Esophagus mucosa (tissue), 1 donor: Measurements from ENCODE around the gene VRK3. TPM values are rescaled to one million over a fixed set of nuclear protein-coding genes. Genes with fewer than 3 reads are reported as not detected.
A peak's percentile ranks its signal among the peaks of the same experiment; 100 is the strongest.
"Not testable (repeated sequence)": the region's sequence is repeated elsewhere in the genome, so short reads cannot be mapped to it uniquely, and the experiment has no call there.

Experiments used
- ATAC-seq: fragments of 200-7000 bp; cut with Tn5 transposase; one replicate; pipeline ENCODE4 v1.9.1; 2020
- total RNA-seq: library from RNA; stranded (reverse); gene quantifications from one replicate; pipeline ENCODE4 v1.2.4, GENCODE V29; 2023
- donor health status: DM: yes; HTN: yes; CAD: no.

The VRK3 gene
- total RNA-seq, 1 donor from 2014 or later: 20.3 TPM

DNA sequence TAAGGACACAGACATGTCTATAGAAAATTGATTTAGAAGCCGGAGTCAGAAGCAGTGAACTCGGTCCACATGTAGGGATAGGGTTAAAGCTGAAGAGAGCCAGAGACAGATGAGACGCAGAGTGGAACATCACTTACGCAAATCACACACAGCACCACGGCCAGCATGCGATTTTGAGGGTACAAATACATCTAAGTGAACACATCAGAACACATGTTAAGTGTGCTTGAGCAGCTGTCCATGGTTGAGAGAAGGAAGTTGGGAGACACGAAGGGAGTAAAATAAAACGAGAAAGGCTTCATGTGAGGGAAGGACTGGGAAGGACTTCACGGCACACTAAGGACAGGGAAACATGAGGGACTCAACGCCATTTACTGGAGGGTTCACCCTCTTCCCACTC, 38.8 kb downstream of the VRK3 start:
- ATAC-seq: no peak

DNA sequence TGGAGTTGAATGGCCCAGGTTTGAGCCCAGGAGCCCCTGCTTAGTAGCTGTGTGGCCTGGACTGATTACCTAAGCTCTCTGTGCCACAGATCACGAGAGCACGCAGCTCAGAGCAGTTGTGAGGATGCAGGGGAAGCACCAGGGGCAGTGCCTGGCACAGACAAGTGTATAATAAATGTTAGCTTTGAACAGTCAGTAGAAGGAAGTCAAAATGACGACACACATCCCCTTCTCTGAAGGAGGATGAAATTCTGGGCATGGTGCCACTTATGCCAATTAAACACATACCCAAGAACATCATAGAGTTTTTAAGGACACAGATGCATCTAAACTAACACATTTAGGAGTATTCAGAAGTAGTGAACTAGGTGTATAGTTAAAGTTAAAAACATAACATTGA, 39.3 kb downstream of the VRK3 start:
- ATAC-seq: no peak

DNA sequence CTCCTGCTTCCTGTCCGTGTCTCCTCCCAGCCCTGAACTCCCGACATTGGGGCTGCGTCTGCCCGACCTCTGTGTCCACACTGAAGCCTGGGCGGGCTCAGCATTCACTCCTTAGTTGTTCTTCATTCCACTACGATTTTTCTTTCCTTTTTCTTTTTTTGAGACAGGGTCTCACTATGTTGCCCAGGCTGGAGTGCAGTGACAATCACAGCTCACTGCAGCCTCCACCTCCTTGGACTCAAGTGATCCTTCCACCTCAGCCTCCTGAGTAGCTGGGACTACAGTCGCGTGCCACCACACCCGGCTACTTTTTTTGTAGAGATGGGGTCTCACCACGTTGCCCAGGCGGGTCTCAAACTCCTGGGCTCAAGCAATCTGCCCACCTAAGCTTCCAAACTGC, 40.7 kb downstream of the VRK3 start:
- no peak for ATAC-seq

DNA sequence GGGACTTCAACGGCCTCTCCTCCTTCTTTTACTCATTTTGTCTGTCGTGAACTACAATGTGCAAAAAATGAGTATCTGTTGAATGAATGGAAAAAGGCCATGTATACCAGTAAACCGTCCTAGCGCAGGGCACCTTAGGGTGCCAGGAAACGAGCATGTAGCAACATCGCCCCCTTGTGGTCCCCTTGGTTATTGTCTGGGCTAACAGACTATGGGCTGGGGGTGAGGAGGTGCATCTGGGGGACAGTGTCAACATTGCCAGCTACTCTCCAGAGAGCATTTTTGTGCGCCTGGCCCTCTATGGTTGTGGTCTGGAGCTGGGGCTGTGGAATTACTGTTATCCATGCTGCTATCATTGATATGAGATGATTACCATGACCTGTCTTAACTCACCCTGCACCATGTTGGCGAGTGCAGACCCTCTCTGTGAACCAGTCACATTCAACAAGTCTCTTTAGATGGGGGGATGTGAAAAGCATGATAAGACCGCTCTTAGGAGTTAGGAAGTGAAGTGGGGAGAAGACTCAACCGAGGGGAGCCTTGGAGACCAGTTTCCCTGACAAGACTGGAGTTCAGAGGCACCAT, 41.4 kb downstream of the VRK3 start:
- peak; percentile 52 for ATAC-seq

DNA sequence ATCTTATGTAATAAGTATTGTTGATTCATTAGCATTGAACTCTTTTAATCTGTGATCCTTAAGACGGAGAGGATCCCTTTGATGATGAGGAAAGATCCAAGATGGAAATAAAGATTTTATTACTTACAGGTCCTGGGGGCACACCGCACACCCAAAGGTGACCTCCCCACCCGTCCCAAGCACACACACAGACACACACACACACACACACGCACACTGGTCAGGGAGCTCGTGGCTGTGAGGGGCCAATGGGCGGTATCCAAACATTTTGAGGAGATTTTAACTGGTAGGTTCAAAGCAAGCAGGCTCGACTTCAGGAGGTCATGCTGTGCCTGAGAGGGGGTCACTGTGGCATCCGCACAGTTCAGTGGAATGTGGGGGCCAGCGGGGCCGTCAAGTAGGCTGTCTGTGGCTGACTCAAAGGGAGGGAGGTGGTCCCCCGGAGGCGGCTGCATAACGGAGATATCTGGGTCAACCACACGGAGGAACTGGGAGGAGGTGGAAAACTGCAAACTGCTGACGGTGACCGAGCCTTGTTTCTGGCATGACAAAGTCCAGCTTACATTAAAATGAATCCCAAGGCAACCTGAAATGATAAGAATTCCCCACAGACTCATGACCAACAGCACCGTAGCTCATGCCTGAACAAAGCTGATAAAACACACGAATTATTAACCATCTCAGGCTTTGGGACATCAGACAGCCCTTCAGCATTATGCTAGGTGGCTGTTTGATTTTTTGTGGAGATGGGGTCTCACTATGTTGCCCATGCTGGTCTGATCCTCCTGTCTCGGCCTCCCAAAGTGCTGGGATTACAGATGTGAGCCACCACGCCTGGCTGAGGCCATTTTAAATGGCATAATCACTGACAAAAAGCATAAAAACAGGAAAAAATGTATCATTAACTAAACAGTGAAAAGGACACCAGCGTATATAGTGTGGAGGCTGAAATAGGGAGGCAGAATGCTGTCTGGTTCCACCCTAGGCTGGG, 43.3 kb downstream of the VRK3 start:
- no peak for ATAC-seq

DNA sequence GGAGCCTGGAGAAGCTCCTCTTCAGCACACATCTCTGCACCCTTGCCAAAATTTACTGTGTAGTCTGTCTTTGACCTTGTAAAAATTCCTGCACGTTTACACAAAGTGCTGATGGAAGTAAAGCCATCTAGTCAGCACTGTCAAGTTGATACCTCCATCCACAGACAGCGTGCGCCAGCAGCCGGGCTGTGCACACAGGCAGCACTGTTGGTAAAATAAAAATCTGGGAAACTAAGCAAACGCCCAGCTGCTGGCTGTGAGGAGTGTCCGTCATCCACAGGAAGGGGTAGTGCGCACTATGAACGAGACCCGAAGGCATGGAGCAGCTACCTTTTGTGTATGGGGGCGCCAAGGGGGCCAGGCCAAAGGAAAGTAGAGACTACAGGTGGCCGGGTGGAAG, 46.8 kb downstream of the VRK3 start:
- no peak for ATAC-seq

DNA sequence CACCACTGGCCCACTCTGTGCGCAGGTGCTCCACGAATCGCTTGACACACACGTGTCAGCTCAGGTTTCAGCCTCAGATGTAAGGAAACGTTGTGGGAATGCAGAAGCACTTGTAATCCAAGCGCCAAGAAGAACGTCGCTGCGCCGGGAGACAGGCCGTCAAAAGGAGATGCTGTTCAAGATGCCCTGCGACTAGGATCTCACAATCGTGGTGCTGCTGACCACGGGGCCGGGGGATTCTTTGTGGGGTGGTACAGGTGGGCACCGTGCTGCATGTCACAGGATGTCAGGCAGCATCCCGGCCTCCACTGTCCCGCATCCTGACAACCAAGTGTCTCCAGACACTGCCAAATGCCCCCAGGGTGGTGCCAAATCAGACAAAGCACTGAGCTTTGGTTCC, 47.3 kb downstream of the VRK3 start:
- no peak for ATAC-seq

DNA sequence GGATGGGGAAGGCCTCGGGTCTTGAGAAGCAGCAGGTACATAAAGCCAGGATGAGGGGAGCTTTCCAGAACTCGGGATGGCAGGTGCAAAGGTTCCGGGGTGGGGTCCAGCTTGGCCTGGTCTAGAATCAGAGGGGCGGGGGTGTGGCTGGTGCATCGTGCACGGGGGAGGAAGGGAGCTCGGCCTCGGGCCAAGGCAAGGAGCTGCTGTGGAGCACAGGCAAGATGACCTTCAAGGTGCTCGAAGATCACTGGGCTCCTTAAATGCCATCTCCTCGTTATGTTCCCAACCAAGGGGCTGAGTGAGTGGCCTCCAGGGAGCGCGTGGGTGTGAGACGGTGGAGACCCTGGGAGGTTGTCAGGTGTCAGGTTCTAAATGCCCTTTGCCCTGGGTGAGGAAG, 48.1 kb downstream of the VRK3 start:
- ATAC-seq: no peak

DNA sequence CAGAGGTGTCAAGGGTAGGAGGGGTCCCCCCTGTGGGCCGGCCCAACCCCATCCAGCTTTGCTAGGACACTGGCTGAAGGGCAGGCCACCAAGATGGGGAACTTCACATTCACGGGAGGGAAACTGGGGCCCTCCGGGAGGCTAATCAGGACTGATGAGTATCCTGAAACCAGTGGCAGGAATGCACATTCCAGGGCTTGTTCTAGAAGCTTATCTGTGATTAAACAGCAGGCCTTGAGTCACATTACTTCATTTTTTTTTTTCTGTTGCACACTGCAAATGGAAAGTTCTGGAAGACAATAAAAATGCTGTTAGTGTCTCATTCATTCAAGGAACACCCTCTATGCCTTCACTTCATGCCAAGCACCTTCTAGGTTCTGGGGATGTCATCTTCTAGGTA, 48.7 kb downstream of the VRK3 start:
- ATAC-seq: no peak

DNA sequence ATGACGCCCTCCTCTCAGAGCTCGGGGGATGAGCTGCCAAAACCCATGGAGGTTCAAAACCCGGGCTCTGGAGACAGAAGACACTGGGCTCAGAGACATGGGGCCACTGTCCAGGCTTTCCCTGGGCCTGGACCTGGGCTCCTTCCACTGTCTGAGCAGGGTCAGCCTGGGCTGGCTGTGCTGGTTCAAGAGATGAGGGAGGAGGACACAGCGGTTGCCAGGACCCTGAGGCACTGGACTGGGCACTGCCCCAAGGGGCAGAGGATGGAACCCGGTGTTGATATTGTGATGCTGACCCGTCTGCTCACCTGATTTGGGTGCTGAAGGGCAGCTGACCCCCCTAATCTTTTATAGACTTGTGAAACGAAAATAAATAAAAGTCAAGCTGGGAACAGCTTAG, 50.1 kb downstream of the VRK3 start:
- ATAC-seq: no peak

DNA sequence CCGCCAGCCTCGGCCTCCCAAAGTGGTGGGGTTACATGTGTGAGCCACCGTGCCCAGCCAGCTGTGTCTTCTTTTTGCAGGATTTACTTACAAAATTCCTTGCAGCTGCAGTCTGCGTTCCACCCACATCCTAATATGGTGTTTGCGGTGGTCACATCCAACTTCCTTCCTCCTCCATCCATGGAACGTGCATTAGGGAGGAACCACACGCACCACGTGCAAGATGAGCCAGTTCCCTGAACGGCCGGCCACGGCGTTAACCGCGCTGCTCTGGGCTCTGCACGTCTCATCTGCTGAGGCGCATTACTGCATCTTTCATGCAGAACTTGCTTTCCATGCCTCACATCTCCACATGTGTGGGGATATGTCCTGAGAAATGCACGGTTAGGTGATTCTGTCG, 51.2 kb downstream of the VRK3 start:
- ATAC-seq: no peak

DNA sequence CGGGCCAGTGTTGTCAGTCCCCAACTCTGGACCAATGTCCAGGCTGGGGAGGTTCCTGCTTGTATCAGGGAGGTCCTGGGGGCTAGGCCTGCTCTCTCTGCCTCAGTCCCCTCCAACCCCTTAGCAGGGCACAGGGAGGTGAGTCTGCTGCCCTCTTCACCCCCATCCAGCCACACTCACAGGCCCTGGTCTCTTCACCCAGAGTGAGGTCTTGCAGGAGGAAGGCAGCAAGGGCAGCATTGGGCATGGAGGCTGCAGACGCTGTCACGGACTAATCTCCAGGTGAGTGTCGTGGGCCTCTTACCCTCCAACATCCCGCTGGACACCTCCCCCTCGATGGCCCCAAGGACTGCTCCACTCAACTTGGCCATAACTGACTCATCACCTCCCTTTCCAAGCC, 52.3 kb downstream of the VRK3 start:
- ATAC-seq: no peak

DNA sequence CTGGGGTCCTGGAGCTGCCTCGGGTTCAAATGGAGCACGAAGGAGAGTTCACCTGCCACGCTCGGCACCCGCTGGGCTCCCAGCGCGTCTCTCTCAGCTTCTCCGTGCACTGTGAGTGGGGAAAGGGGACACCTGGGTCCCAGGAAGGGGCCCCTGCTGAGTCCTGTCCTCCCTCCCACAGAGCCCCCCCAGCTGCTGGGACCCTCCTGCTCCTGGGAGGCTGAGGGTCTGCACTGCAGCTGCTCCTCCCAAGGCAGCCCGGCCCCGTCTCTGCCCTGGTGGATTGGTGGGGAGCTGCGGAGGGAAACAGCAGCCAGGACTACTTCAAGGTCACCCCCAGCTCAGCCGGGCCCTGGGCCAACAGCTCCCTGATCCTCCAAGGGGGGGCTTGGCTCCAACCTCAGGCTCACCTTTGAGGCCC, 53.2 kb downstream of the VRK3 start:
- no peak for ATAC-seq

DNA sequence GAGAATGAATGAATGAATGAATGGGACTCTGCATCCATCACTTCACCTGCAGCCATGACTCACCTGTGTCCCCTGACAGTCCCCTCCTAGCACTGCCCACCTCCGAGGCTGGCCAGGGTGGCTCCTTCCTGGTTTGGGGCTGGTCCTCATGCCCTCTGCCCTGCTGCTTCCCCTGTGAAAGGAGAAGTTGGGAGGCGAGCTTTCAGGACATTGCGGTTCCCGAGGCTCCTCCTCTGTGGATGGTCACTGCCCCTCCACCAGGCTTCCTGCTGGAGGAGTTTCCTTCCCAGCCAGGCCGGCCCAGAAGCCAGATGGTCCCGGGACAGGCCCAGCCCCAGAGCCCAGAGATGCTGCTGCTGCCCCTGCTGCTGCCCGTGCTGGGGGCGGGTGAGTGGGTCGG, 55.8 kb downstream of the VRK3 start:
- ATAC-seq: peak; percentile 6

DNA sequence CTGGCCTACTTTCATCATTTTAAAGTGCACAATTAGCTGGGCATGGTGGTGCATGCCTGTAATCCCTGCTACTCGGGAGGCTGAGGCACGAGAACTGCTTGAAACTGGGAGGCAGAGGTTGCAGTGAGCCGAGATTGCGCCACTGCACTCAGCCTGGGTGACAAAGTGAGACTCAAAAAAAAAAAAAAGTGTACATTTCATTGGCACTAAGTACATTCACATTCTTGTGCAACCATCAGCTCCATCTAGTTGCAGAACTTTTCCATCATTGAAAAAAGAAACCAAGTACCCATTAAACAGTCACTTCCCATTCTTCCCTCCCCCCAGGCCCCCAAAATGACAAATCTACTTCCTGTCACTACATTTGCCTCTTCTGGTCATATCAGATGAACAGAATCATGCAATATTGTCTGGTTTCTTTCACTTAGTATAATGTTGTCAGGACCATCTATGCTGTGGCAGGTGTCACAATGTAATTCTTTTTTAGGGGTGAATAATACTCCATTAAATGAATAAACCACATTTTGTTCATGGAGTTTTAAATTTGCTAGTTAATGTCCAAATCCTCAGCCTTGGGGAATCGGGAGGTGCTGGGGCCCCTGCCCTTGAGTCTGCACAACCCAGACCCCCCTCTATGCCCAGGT, 56.8 kb downstream of the VRK3 start:
- ATAC-seq: no peak

DNA sequence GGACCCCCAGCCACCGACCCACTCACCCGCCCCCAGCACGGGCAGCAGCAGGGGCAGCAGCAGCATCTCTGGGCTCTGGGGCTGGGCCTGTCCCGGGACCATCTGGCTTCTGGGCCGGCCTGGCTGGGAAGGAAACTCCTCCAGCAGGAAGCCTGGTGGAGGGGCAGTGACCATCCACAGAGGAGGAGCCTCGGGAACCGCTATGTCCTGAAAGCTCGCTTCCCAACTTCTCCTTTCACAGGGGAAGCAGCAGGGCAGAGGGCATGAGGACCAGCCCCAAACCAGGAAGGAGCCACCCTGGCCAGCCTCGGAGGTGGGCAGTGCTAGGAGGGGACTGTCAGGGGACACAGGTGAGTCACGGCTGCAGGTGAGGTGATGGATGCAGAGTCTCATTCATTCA, 64.2 kb downstream of the VRK3 start, which contains the start of gene SIGLEC11:
TSS of gene SIGLEC11 (minus strand) at position 193 of the 400 bp plus-strand sequence. CDS start at position 102, 91 bp downstream.
- ATAC-seq: not testable (repeated sequence)

DNA sequence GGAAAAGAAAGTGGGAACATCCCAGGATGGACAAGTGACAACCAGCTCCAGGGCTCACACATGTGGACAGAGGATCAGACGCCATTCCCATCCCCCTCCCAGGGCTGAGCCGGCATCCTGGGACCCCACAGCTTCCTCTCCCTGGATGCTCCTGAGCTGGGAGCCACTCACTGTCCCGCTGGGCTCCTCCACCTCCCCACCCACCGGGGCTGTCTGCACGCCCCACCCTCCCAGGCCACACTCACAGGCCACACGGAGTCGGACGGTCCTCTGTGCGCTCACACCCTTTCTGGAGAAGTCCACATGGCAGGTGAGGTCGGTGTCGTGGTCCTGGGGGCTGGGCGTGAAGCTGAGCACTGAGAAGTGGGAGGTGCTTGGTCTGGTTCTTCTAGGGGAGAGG, 65.3 kb downstream of the VRK3 start:
- ATAC-seq: peak; percentile 18

DNA sequence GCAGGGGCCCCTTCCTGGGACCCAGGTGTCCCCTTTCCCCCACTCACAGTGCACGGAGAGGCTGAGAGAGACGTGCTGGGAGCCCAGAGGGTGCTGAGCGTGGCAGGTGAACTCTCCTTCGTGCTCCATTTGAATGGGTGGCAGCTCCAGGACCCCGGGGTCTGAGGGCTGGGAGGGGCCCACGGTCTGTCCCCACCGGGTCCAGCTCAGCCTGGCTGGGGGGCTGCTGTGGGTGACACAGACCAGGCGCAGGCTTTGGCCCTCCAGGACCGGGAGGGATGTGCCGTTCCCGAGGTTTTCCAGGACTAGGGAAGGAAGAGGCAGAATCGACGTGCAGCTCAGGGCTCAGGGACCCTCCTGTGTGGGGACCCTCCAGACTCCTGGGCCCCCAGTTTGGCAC, 66.6 kb downstream of the VRK3 start:
- not testable (repeated sequence) for ATAC-seq

DNA sequence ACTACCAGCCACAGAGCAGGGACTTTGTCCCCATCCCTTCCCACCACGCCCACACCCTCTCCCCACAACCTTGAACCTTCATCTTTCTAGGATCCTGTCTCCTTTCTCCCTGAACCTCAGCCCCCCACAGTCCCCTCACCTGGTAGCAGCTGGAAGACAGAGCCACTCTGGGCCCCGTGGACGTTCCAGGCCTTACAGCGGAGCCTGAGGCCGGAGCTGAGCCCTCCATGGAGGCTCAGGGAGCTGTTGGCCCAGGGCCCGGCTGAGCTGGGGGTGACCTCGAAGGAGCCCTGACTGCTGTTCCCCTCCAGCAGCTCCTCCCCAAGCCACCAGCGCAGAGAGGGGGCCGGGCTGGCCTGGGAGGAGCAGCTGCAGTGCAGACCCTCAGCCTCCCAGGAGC, 67.0 kb downstream of the VRK3 start:
- ATAC-seq: not testable (repeated sequence)

DNA sequence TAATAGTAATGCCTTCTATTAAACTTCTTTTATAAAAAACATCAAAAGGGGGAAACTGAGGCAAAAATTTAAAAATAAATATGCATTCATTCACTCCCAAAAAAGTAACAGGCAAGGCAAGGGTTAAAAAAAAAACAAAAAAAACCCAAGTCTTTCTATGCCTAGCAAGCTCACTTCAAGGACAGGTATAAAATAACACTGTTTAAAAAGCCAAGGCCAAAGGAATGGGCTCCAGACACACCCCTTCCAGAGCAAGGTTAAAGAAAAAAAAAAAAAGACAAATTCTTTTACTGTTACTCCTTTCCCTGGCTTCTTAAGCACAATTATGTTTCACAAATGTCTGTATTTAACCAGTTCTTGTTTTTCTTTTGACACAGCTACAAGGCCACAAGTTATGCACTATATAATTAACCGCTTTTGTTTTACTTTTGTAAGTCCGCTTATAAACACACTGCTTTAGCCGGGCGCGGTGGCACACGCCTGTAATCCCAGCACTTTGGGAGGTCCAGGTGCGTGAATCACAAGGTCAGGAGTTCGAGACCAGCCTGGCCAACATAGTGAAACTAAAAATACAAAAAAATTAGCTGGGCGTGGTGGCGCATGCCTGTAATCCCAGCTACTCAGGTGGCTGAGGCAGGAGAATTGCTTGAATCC, 67.8 kb downstream of the VRK3 start:
- ATAC-seq: no peak

DNA sequence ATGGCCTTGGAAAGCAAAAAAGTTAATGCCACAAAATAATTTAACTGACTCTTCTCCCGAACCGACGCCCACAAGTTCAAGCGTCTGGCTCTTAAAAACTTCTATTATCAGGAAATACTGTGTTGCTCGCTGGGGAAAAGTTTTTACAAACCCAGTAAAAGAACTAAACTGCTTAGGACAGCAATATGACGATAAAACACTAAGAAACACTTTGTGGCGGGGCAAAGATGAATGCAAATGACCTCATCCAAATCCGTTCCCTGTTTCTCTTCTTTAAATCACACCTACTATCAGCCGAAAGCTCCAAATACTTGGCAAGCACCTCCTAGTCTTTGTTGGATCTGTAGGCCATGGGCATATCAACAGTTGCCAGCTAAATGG, 69.1 kb downstream of the VRK3 start:
- ATAC-seq: no peak

DNA sequence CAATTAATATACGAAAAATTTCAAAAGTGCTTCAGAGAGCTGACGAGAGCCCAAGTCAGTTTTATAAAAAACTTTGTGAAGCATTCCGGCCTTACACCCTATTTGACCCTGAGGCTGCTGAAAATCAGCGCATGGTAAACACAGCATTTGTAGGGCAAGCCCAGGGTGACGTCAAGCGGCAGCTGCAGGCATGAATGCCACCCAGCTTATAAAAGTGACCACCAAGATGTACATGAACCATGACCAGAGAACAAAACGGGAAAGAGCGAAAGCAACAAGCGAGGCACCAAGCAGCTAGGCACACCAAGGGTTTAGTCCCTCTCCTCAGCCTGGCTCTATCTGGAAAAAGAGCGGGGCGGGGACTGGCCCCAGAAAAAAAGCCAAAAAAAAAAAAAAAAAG, 70.2 kb downstream of the VRK3 start:
- no peak for ATAC-seq
